Neuron (in vitro differentiated cells): ENCODE results near the gene CDS2.

Experiments used
- H2AFZ ChIP-seq: one replicate; pipeline ENCODE4 v1.6.1; 2013; ENCODE audit warnings: low read depth, mild to moderate bottlenecking, inconsistent platforms, low read length, moderate library complexity
- H3K27me3 ChIP-seq: one replicate; pipeline ENCODE4 v1.6.1; 2013; ENCODE audit warnings: low read length; ENCODE audit not compliant: insufficient read depth
- H3K36me3 ChIP-seq: one replicate; pipeline ENCODE4 v1.6.1; 2013; ENCODE audit warnings: low read length; ENCODE audit not compliant: insufficient read depth
- H3K4me1 ChIP-seq: one replicate; pipeline ENCODE4 v1.6.1; 2013; ENCODE audit warnings: low read length; ENCODE audit not compliant: insufficient read depth
- H3K4me3 ChIP-seq: 2 replicates; pipeline ENCODE4 v1.5.1; 2013; ENCODE audit warnings: mild to moderate bottlenecking, low read length, moderate library complexity
- H3K9me3 ChIP-seq: one replicate; pipeline ENCODE4 v1.6.1; 2013; ENCODE audit warnings: low read length

CDS2 gene

GRCh38 chr20:5182615-5183254, 55.9 kb downstream of the CDS2 start:
- Histone ChIP-seq H3K4me3 (no peak overlapping the region), H2AFZ (no peak overlapping the region), H3K36me3 (peaks cover 64% of the 10 kb centered on the region)

GRCh38 chr20:5183731-5184474, 57.1 kb downstream of the CDS2 start:
- Histone ChIP-seq H3K4me3 (no peak overlapping the region), H3K9me3 (no peaks in the 10 kb centered on the region), H3K4me1 (peaks cover 12% of the 10 kb centered on the region), H3K27me3 (no peaks in the 10 kb centered on the region), H3K36me3 (peaks cover 64% of the 10 kb centered on the region), H2AFZ (no peak overlapping the region)

More at GRCh38 chr20:5182615-5183254, 55.9 kb downstream of the CDS2 start:
- Histone ChIP-seq H3K9me3 (no peaks in the 10 kb centered on the region), H3K27me3 (no peaks in the 10 kb centered on the region), H3K4me1 (peaks cover 1% of the 10 kb centered on the region)

- H3K9me3 ChIP-seq, result no peaks in the 10 kb centered on the region
- no peaks in the 10 kb centered on the region for H3K27me3 ChIP-seq
- H3K4me3 ChIP-seq, result no peak overlapping the region
- H2AFZ ChIP-seq, result no peak overlapping the region
- peaks cover 13% of the 10 kb centered on the region for H3K4me1 ChIP-seq
- H3K36me3 ChIP-seq, result peaks cover 65% of the 10 kb centered on the region
Measured at GRCh38 chr20:5184684-5185083, 57.9 kb downstream of the CDS2 start.

GRCh38 chr20:5187122-5187521, 60.3 kb downstream of the CDS2 start:
- Histone ChIP-seq H3K36me3 (peaks cover 68% of the 10 kb centered on the region), H3K9me3 (no peaks in the 10 kb centered on the region), H2AFZ (no peak overlapping the region), H3K4me3 (no peak overlapping the region), H3K27me3 (no peaks in the 10 kb centered on the region), H3K4me1 (peaks cover 22% of the 10 kb centered on the region)

- H3K4me3 ChIP-seq, result no peak overlapping the region
- no peaks in the 10 kb centered on the region for H3K27me3 ChIP-seq
- H3K36me3 ChIP-seq, result peaks cover 60% of the 10 kb centered on the region
- H2AFZ ChIP-seq, result no peak overlapping the region
- no peaks in the 10 kb centered on the region for H3K9me3 ChIP-seq
- peaks cover 27% of the 10 kb centered on the region for H3K4me1 ChIP-seq
Measured at GRCh38 chr20:5188736-5189135, 61.9 kb downstream of the CDS2 start.

GRCh38 chr20:5189917-5190316, 63.1 kb downstream of the CDS2 start:
- peaks cover 59% of the 10 kb centered on the region for H3K36me3 ChIP-seq
- H2AFZ ChIP-seq, result no peak overlapping the region
- H3K27me3 ChIP-seq, result no peaks in the 10 kb centered on the region
- H3K4me3 ChIP-seq, result no peak overlapping the region
- H3K4me1 ChIP-seq, result peaks cover 27% of the 10 kb centered on the region
- H3K9me3 ChIP-seq, result no peaks in the 10 kb centered on the region

- Histone ChIP-seq H3K9me3 (no peaks in the 10 kb centered on the region), H2AFZ (no peak overlapping the region), H3K36me3 (peaks cover 55% of the 10 kb centered on the region), H3K27me3 (no peaks in the 10 kb centered on the region), H3K4me1 (peaks cover 30% of the 10 kb centered on the region), H3K4me3 (no peak overlapping the region)
Measured at GRCh38 chr20:5190444-5190843, 63.6 kb downstream of the CDS2 start.

GRCh38 chr20:5191829-5192569, 65.2 kb downstream of the CDS2 start:
- H3K27me3 ChIP-seq, result no peaks in the 10 kb centered on the region
- H3K4me1 ChIP-seq, result peaks cover 44% of the 10 kb centered on the region
- no peak overlapping the region for H2AFZ ChIP-seq
- H3K4me3 ChIP-seq, result no peak overlapping the region
- H3K36me3 ChIP-seq, result peaks cover 40% of the 10 kb centered on the region
- H3K9me3 ChIP-seq, result no peaks in the 10 kb centered on the region

- Histone ChIP-seq H3K9me3 (no peaks in the 10 kb centered on the region), H2AFZ (no peak overlapping the region), H3K36me3 (peaks cover 41% of the 10 kb centered on the region), H3K4me3 (no peak overlapping the region), H3K27me3 (no peaks in the 10 kb centered on the region), H3K4me1 (peaks cover 49% of the 10 kb centered on the region)
Measured at GRCh38 chr20:5192570-5193431, 66.0 kb downstream of the CDS2 start.

- peaks cover 23% of the 10 kb centered on the region for H3K36me3 ChIP-seq
- no peak overlapping the region for H2AFZ ChIP-seq
Measured at GRCh38 chr20:5195655-5196054, 68.8 kb downstream of the CDS2 start.

GRCh38 chr20:5196149-5196548, 69.3 kb downstream of the CDS2 start:
- H3K36me3 ChIP-seq, result peaks cover 23% of the 10 kb centered on the region
- H3K27me3 ChIP-seq, result no peaks in the 10 kb centered on the region
- no peak overlapping the region for H3K4me3 ChIP-seq

More at GRCh38 chr20:5195655-5196054, 68.8 kb downstream of the CDS2 start:
- Histone ChIP-seq H3K4me1 (peaks cover 38% of the 10 kb centered on the region), H3K9me3 (no peaks in the 10 kb centered on the region), H3K4me3 (no peak overlapping the region), H3K27me3 (no peaks in the 10 kb centered on the region)

GRCh38 chr20:5197270-5197827, 70.5 kb downstream of the CDS2 start:
- Histone ChIP-seq H3K27me3 (no peaks in the 10 kb centered on the region), H3K36me3 (peaks cover 18% of the 10 kb centered on the region), H3K9me3 (no peaks in the 10 kb centered on the region)

More at GRCh38 chr20:5196149-5196548, 69.3 kb downstream of the CDS2 start:
- H2AFZ ChIP-seq, result no peak overlapping the region
- H3K4me1 ChIP-seq, result peaks cover 38% of the 10 kb centered on the region
- H3K9me3 ChIP-seq, result no peaks in the 10 kb centered on the region

More at GRCh38 chr20:5197270-5197827, 70.5 kb downstream of the CDS2 start:
- Histone ChIP-seq H3K4me3 (no peak overlapping the region), H3K4me1 (peaks cover 29% of the 10 kb centered on the region), H2AFZ (no peak overlapping the region)
